Activated naive CD8-positive, alpha-beta T cell treated with anti-CD3 and anti-CD28 coated beads, Interleukin-2, amount 50 U/mL, for 24 hours (primary cell): Measurements from ENCODE around the gene HDAC6.
"Not testable (repeated sequence)": the region's sequence is repeated elsewhere in the genome, so short reads cannot be mapped to it uniquely, and the experiment has no call there.

Experiments used
- ATAC-seq: fragments of 150-1000 bp; cut with Tn5 transposase; one replicate; pipeline ENCODE4 v1.10.0; 2021
- DNase-seq: peaks from one replicate; pipeline ENCODE4 v3.0.0; 2021
- H3K27ac Mint-ChIP-seq: one replicate; pipeline ENCODE4 v1.8.0; 2021; ENCODE audit warnings: mild to moderate bottlenecking, mixed read lengths
- H3K27me3 Mint-ChIP-seq: one replicate; pipeline ENCODE4 v1.8.0; 2021; ENCODE audit warnings: mixed read lengths
- H3K36me3 Mint-ChIP-seq: one replicate; pipeline ENCODE4 v1.8.0; 2021; ENCODE audit warnings: low read depth, mixed read lengths
- H3K4me1 Mint-ChIP-seq: one replicate; pipeline ENCODE4 v1.8.0; 2021; ENCODE audit warnings: mixed read lengths
- H3K4me3 Mint-ChIP-seq: one replicate; pipeline ENCODE4 v1.8.0; 2021; ENCODE audit warnings: mild to moderate bottlenecking, moderate library complexity, mixed read lengths
- H3K9me3 Mint-ChIP-seq: one replicate; pipeline ENCODE4 v1.8.0; 2021; ENCODE audit warnings: mixed read lengths

The HDAC6 gene

GRCh38 chrX:48826876-48827653 is 25.2 kb downstream of the HDAC6 start:
- Mint-ChIP-seq H3K27me3 (peaks cover 20% of the 10 kb centered on the region), H3K4me3 (no peak overlapping the region), H3K27ac (no peak overlapping the region), H3K4me1 (peaks cover 7% of the 10 kb centered on the region), H3K9me3 (no peaks in the 10 kb centered on the region), H3K36me3 (peaks cover 2% of the 10 kb centered on the region)
- ATAC-seq (no peak), DNase-seq (no peak)

GRCh38 chrX:48827654-48827968 is 25.7 kb downstream of the HDAC6 start:
- peaks cover 2% of the 10 kb centered on the region for H3K36me3 Mint-ChIP-seq
- H3K9me3 Mint-ChIP-seq: no peaks in the 10 kb centered on the region
- no peak overlapping the region for H3K27ac Mint-ChIP-seq
- no peak overlapping the region for H3K4me3 Mint-ChIP-seq
- DNase-seq (no peak), ATAC-seq (no peak)
- H3K4me1 Mint-ChIP-seq: peaks cover 7% of the 10 kb centered on the region
- peaks cover 22% of the 10 kb centered on the region for H3K27me3 Mint-ChIP-seq

GRCh38 chrX:48829016-48829735 is 27.3 kb downstream of the HDAC6 start:
- ATAC-seq: no peak
- Mint-ChIP-seq H3K27ac (no peak overlapping the region), H3K27me3 (peaks cover 37% of the 10 kb centered on the region), H3K9me3 (no peaks in the 10 kb centered on the region), H3K4me3 (no peak overlapping the region), H3K36me3 (peaks cover 2% of the 10 kb centered on the region), H3K4me1 (peaks cover 9% of the 10 kb centered on the region)
- DNase-seq: no peak

GRCh38 chrX:48831136-48831908 is 29.5 kb downstream of the HDAC6 start:
- Mint-ChIP-seq H3K4me3 (no peak overlapping the region), H3K9me3 (no peaks in the 10 kb centered on the region), H3K27me3 (peaks cover 50% of the 10 kb centered on the region), H3K4me1 (peaks cover 18% of the 10 kb centered on the region), H3K36me3 (no peaks in the 10 kb centered on the region), H3K27ac (no peak overlapping the region)
- no peak for DNase-seq
- no peak for ATAC-seq

GRCh38 chrX:48831909-48832291 is 30.0 kb downstream of the HDAC6 start:
- H3K27me3 Mint-ChIP-seq: peaks cover 52% of the 10 kb centered on the region
- ATAC-seq: no peak

GRCh38 chrX:48833542-48834138 is 31.8 kb downstream of the HDAC6 start:
- H3K4me3 Mint-ChIP-seq: no peak overlapping the region
- peaks cover 16% of the 10 kb centered on the region for H3K4me1 Mint-ChIP-seq
- ATAC-seq (no peak), DNase-seq (no peak)
- H3K36me3 Mint-ChIP-seq: no peaks in the 10 kb centered on the region
- H3K9me3 Mint-ChIP-seq: no peaks in the 10 kb centered on the region
- H3K27me3 Mint-ChIP-seq: peaks cover 41% of the 10 kb centered on the region
- H3K27ac Mint-ChIP-seq: no peak overlapping the region

More at GRCh38 chrX:48831909-48832291, 30.0 kb downstream of the HDAC6 start:
- H3K36me3 Mint-ChIP-seq: no peaks in the 10 kb centered on the region
- H3K4me3 Mint-ChIP-seq: no peak overlapping the region
- peaks cover 20% of the 10 kb centered on the region for H3K4me1 Mint-ChIP-seq
- DNase-seq: no peak
- no peak overlapping the region for H3K27ac Mint-ChIP-seq
- H3K9me3 Mint-ChIP-seq: no peaks in the 10 kb centered on the region

GRCh38 chrX:48834383-48834709 is 32.5 kb downstream of the HDAC6 start:
- Mint-ChIP-seq H3K9me3 (no peaks in the 10 kb centered on the region), H3K27me3 (peaks cover 41% of the 10 kb centered on the region), H3K4me1 (peaks cover 16% of the 10 kb centered on the region), H3K27ac (peak overlapping the region; percentile 49), H3K4me3 (peak overlapping the region; percentile 87), H3K36me3 (no peaks in the 10 kb centered on the region)
- ATAC-seq (no peak), DNase-seq (no peak)

- peak within 1 kb of the TSS; percentile 87 for H3K4me3 Mint-ChIP-seq
- no peaks in the 10 kb centered on the region for H3K36me3 Mint-ChIP-seq
- peak; percentile 73 for ATAC-seq
- no peaks in the 10 kb centered on the region for H3K9me3 Mint-ChIP-seq
- peaks cover 16% of the 10 kb centered on the region for H3K4me1 Mint-ChIP-seq
- peak within 1 kb of the TSS; percentile 49 for H3K27ac Mint-ChIP-seq
- peak; percentile 41 for DNase-seq
- H3K27me3 Mint-ChIP-seq: peaks cover 37% of the 10 kb centered on the region
These were observed 33.9 kb downstream of the HDAC6 start, which contains the start of gene PCSK1N for GRCh38 chrX:48835524-48836329. Gene PCSK1N (minus strand): TSS chrX:48835610. CDS start chrX:48835532, 78 bp downstream.

- DNase-seq (no peak), ATAC-seq (no peak)
- Mint-ChIP-seq H3K27ac (no peak overlapping the region), H3K9me3 (no peaks in the 10 kb centered on the region), H3K4me3 (no peak overlapping the region), H3K4me1 (peaks cover 8% of the 10 kb centered on the region), H3K36me3 (no peaks in the 10 kb centered on the region), H3K27me3 (peaks cover 16% of the 10 kb centered on the region)
These were observed 37.8 kb downstream of the HDAC6 start for GRCh38 chrX:48839686-48840085.

GRCh38 chrX:48848847-48849246 is 47.0 kb downstream of the HDAC6 start:
- H3K27me3 Mint-ChIP-seq: peaks cover under 1% of the 10 kb centered on the region
- DNase-seq (no peak), ATAC-seq (no peak)
- no peaks in the 10 kb centered on the region for H3K9me3 Mint-ChIP-seq
- H3K4me3 Mint-ChIP-seq: no peak overlapping the region
- H3K27ac Mint-ChIP-seq: no peak overlapping the region
- H3K4me1 Mint-ChIP-seq: peaks cover 4% of the 10 kb centered on the region
- no peaks in the 10 kb centered on the region for H3K36me3 Mint-ChIP-seq

- H3K27ac Mint-ChIP-seq: no peak overlapping the region
- no peak overlapping the region for H3K4me3 Mint-ChIP-seq
- DNase-seq: no peak
- no peak for ATAC-seq
- no peaks in the 10 kb centered on the region for H3K36me3 Mint-ChIP-seq
- peaks cover 4% of the 10 kb centered on the region for H3K4me1 Mint-ChIP-seq
- no peaks in the 10 kb centered on the region for H3K9me3 Mint-ChIP-seq
- H3K27me3 Mint-ChIP-seq: peaks cover 2% of the 10 kb centered on the region
These were observed 51.0 kb downstream of the HDAC6 start for GRCh38 chrX:48852857-48853256.

GRCh38 chrX:48853494-48853893 is 51.6 kb downstream of the HDAC6 start:
- not testable (repeated sequence) for H3K36me3 Mint-ChIP-seq, H3K4me3 Mint-ChIP-seq, DNase-seq

GRCh38 chrX:48854121-48854804 is 52.4 kb downstream of the HDAC6 start:
- not testable (repeated sequence) for H3K36me3 Mint-ChIP-seq, H3K9me3 Mint-ChIP-seq, H3K27me3 Mint-ChIP-seq, H3K4me3 Mint-ChIP-seq, ATAC-seq, H3K27ac Mint-ChIP-seq, DNase-seq, H3K4me1 Mint-ChIP-seq

More at GRCh38 chrX:48853494-48853893, 51.6 kb downstream of the HDAC6 start:
- H3K27me3 Mint-ChIP-seq, H3K9me3 Mint-ChIP-seq, H3K27ac Mint-ChIP-seq, H3K4me1 Mint-ChIP-seq, ATAC-seq: not testable (repeated sequence)
